Measurements from ENCODE around the gene AMN1.
"Not testable (repeated sequence)": the region's sequence is repeated elsewhere in the genome, so short reads cannot be mapped to it uniquely, and the experiment has no call there.

The AMN1 gene

DNA sequence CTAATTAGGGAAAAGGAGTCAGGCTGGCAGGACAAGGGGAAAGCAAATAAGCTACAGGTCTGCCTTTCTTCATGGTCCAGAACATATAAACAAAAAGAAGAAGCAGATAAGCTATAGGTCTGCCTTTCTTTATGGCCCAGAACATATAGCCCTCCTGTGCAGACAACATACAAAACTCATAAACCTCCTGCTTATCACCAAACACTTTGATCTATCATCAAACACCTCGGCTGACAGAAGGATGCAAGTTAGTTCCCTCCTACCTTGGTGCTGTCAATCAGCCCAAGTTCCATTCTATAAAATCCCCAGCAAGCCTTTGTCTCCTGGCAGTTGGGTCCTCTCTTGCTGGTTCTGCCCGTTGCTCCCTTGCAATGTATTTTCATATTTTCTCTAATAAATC lies 23.2 kb downstream of the AMN1 start:
- Histone ChIP-seq H3K4me2 (ENCODE audit: low read length) (no peak overlapping the region), H3K27me3 (ENCODE audit: low read depth, low read length) (no peaks in the 10 kb centered on the region), H3K9ac (ENCODE audit: low read length) (no peak overlapping the region), H3K4me3 (ENCODE audit: low read length) (no peak overlapping the region), H3K79me2 (ENCODE audit: low read length) (no peaks in the 10 kb centered on the region), H3K27ac (ENCODE audit: low read length) (no peak overlapping the region), H3K9me3 (ENCODE audit: insufficient read depth, low read length) (no peaks in the 10 kb centered on the region), H4K20me1 (ENCODE audit: insufficient read depth, low read length) (no peaks in the 10 kb centered on the region), H3K36me3 (replicated peaks; ENCODE audit: low read depth, low read length) (peaks cover 4% of the 10 kb centered on the region), H2AFZ (ENCODE audit: low read depth, low read length) (no peak overlapping the region), H3K4me1 (ENCODE audit: low read length) (no peaks in the 10 kb centered on the region)
- no peak for TF ChIP-seq EZH2phosphoT487 (IDR thresholded peaks at IDR 0.05; ENCODE audit: low read depth)
- TF ChIP-seq, protein P1, sequence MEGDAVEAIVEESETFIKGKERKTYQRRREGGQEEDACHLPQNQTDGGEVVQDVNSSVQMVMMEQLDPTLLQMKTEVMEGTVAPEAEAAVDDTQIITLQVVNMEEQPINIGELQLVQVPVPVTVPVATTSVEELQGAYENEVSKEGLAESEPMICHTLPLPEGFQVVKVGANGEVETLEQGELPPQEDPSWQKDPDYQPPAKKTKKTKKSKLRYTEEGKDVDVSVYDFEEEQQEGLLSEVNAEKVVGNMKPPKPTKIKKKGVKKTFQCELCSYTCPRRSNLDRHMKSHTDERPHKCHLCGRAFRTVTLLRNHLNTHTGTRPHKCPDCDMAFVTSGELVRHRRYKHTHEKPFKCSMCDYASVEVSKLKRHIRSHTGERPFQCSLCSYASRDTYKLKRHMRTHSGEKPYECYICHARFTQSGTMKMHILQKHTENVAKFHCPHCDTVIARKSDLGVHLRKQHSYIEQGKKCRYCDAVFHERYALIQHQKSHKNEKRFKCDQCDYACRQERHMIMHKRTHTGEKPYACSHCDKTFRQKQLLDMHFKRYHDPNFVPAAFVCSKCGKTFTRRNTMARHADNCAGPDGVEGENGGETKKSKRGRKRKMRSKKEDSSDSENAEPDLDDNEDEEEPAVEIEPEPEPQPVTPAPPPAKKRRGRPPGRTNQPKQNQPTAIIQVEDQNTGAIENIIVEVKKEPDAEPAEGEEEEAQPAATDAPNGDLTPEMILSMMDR (IDR thresholded peaks at IDR 0.05; ENCODE audit: low read depth, low read length): no peak

DNA sequence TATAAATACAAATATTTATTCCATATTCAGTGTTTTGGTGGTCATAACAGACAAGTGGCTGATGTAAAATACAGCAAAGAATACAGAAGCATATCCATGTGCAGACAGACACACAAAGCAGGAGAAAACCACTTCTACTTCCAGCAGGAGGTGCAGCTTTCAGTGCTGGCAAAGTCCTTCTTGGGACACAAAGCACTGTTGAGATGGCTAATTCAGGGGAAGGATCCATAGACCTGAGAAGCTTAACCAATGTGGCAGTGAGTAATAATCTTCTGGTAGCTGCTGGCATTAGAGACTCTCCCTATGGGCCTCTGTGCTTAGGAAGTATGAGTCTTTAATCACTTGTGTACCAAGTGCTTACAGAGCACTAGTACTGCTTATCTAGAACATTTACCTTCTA lies 26.8 kb downstream of the AMN1 start:
- H3K9ac ChIP-seq (ENCODE audit: low read length): no peak overlapping the region
- H3K27me3 ChIP-seq (ENCODE audit: low read depth, low read length): no peaks in the 10 kb centered on the region
- no peak overlapping the region for H3K4me2 ChIP-seq (ENCODE audit: low read length)
- no peaks in the 10 kb centered on the region for H3K9me3 ChIP-seq (ENCODE audit: insufficient read depth, low read length)
- no peaks in the 10 kb centered on the region for H4K20me1 ChIP-seq (ENCODE audit: insufficient read depth, low read length)
- no peak overlapping the region for H3K27ac ChIP-seq (ENCODE audit: low read length)
- no peak overlapping the region for H2AFZ ChIP-seq (ENCODE audit: low read depth, low read length)
- no peaks in the 10 kb centered on the region for H3K79me2 ChIP-seq (ENCODE audit: low read length)
- H3K4me1 ChIP-seq (ENCODE audit: low read length): no peaks in the 10 kb centered on the region
- no peak for TF ChIP-seq EZH2phosphoT487 (IDR thresholded peaks at IDR 0.05; ENCODE audit: low read depth)
- TF ChIP-seq, protein P1 (IDR thresholded peaks at IDR 0.05; ENCODE audit: low read depth, low read length): no peak
- peaks cover 3% of the 10 kb centered on the region for H3K36me3 ChIP-seq (replicated peaks; ENCODE audit: low read depth, low read length)
- H3K4me3 ChIP-seq (ENCODE audit: low read length): no peak overlapping the region

DNA sequence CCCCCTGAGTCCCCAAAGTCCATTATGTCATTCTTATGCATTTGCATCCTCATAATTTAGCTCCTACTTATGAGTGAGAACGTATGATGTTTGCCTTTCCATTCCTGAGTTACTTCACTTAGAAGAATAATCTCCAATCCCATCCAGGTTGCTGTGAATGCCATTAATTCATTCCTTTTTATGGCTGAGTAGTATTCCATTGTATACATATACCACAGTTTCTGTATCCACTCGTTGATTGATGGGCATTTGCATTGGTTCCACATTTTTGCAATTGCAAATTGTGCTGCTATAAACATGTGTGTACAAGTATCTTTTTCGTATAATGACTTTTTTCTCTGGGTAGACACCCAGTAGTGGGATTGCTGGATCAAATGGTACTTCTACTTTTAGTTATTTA lies 38.9 kb downstream of the AMN1 start:
- not testable (repeated sequence) for H3K9me3 ChIP-seq (ENCODE audit: insufficient read depth, low read length); H3K27me3 ChIP-seq (ENCODE audit: low read depth, low read length); H2AFZ ChIP-seq (ENCODE audit: low read depth, low read length); H3K79me2 ChIP-seq (ENCODE audit: low read length); H3K4me2 ChIP-seq (ENCODE audit: low read length); H3K4me3 ChIP-seq (ENCODE audit: low read length); H4K20me1 ChIP-seq (ENCODE audit: insufficient read depth, low read length); H3K27ac ChIP-seq (ENCODE audit: low read length); H3K9ac ChIP-seq (ENCODE audit: low read length)
- peaks cover 17% of the 10 kb centered on the region for H3K4me1 ChIP-seq (ENCODE audit: low read length)
- peaks cover 11% of the 10 kb centered on the region for H3K36me3 ChIP-seq (replicated peaks; ENCODE audit: low read depth, low read length)

DNA sequence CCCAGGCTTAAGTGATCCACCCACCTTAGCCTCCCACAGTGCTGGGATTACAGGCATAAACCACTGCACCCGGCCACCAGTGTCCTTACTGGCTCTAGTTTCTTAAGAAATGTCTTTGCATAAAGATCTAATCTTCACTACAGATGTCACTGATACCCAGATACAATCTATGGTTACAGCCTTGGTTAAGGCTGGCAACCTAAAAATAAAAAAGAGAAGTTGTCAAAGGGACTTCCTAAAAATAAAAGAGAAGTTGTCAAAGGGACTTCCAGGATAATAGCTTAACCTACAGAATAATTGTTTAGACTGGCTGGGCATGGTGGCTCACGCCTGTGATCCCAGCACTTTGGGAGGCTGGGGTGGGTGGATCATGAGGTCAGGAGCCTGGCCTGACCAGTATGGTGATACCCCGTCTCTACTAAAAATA lies 41.7 kb downstream of the AMN1 start:
- Histone ChIP-seq H3K79me2 (ENCODE audit: low read length) (no peaks in the 10 kb centered on the region), H3K27me3 (ENCODE audit: low read depth, low read length) (no peaks in the 10 kb centered on the region), H4K20me1 (ENCODE audit: insufficient read depth, low read length) (no peaks in the 10 kb centered on the region), H3K4me3 (ENCODE audit: low read length) (peak overlapping the region; percentile 4; the same call in 1 of the 2 replicates), H3K4me2 (ENCODE audit: low read length) (peak overlapping the region; percentile 52), H3K9me3 (ENCODE audit: insufficient read depth, low read length) (peaks cover 15% of the 10 kb centered on the region), H2AFZ (ENCODE audit: low read depth, low read length) (no peak overlapping the region), H3K27ac (ENCODE audit: low read length) (peak overlapping the region; percentile 77), H3K4me1 (ENCODE audit: low read length) (peaks cover 22% of the 10 kb centered on the region), H3K9ac (ENCODE audit: low read length) (peak overlapping the region; percentile 7; the same call in 1 of the 2 replicates), H3K36me3 (replicated peaks; ENCODE audit: low read depth, low read length) (peaks cover 22% of the 10 kb centered on the region)
- TF ChIP-seq EZH2phosphoT487 (IDR thresholded peaks at IDR 0.05; ENCODE audit: low read depth): no peak
- TF ChIP-seq, protein P1 (IDR thresholded peaks at IDR 0.05; ENCODE audit: low read depth, low read length): no peak

DNA sequence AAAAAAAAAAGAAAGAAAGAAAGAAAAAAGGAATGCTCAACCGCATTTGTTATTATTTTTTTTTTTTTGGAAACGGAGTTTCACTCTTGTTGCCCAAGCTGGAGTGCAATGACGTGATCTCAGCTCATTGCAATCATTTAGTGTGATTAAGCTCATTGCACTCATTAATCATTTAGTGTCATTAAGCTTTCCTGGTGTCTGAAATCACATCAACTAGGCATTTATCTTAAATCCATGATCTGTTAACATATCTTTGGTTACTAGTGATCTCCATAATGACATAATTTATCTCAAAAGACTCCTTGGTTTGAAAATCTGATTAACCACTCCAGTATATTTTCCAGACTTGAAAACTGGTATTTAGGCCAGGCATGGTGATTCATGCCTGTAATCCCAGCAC lies 43.0 kb downstream of the AMN1 start:
- Histone ChIP-seq H3K27me3 (ENCODE audit: low read depth, low read length) (no peaks in the 10 kb centered on the region), H3K9ac (ENCODE audit: low read length) (no peak overlapping the region), H3K36me3 (replicated peaks; ENCODE audit: low read depth, low read length) (peaks cover 22% of the 10 kb centered on the region), H4K20me1 (ENCODE audit: insufficient read depth, low read length) (no peaks in the 10 kb centered on the region), H3K27ac (ENCODE audit: low read length) (no peak overlapping the region), H3K4me3 (ENCODE audit: low read length) (no peak overlapping the region), H3K9me3 (ENCODE audit: insufficient read depth, low read length) (peaks cover 15% of the 10 kb centered on the region), H2AFZ (ENCODE audit: low read depth, low read length) (no peak overlapping the region), H3K4me1 (ENCODE audit: low read length) (peaks cover 26% of the 10 kb centered on the region), H3K4me2 (ENCODE audit: low read length) (no peak overlapping the region), H3K79me2 (ENCODE audit: low read length) (no peaks in the 10 kb centered on the region)
- TF ChIP-seq, protein P1 (IDR thresholded peaks at IDR 0.05; ENCODE audit: low read depth, low read length): no peak
- no peak for TF ChIP-seq EZH2phosphoT487 (IDR thresholded peaks at IDR 0.05; ENCODE audit: low read depth)

All from OCI-LY3 (cell line).